K562 (cell line): Measurements from ENCODE around the gene ZC3H7B. TPM values are rescaled to one million over a fixed set of nuclear protein-coding genes. Genes with fewer than 3 reads are reported as not detected.

Source experiments
- ATAC-seq: fragments of 200-7000 bp; cut with Tn5 transposase; 3 replicates; pipeline ENCODE4 v1.9.1; 2020; ENCODE audit warnings: moderate library complexity
- BruUV-seq: library from RNA; stranded (reverse); fragments of 400-500 nt; replicated peaks from 2 replicates; lab custom pipeline; 2021; lab: Mats Ljungman, UMichigan
- CTCF ChIA-PET: fragments of 300-600 bp; formaldehyde crosslinking; extraction: SDS; loops from one replicate; lab custom pipeline; 2021; ENCODE audit warnings: low intra/inter-chr PET ratio; lab: Yijun Ruan, JAX
- POLR2A ChIA-PET: fragments of 300-600, 350-650 bp; sonication (Branson Sonifier 250); formaldehyde crosslinking; extraction: SDS; loops from one replicate; lab custom pipeline; 2021; ENCODE audit warnings: antibody characterized with exemption, inconsistent platforms; lab: Yijun Ruan, JAX
- DNase-seq, 4 experiments: peaks; one replicate each; pipeline versions ENCODE4 v3.0.0 to v3.0.0-alpha.2; 2011 to 2018; ENCODE audit warnings: low spot score in 3 of 4, mixed read lengths in 3 of 4; ENCODE audit errors: extremely low read depth in 1 of 4
- FAIRE-seq: peaks from 2 replicates; lab custom pipeline; 2011; peaks lifted over from hg19 to GRCh38; lab: Jason Lieb, UNC
- H2AFZ ChIP-seq: 2 replicates; pipeline ENCODE4 v1.6.0; 2011; ENCODE audit warnings: low read depth, low read length, control low read depth, inconsistent platforms
- H3K27ac ChIP-seq: fragments of 200-600 bp; 3 replicates; pipeline ENCODE4 v1.8.0; 2011; ENCODE audit warnings: low read depth, mild to moderate bottlenecking, control low read depth, inconsistent platforms, low read length, moderate library complexity, mixed read lengths; ENCODE audit errors: extremely low read depth
- H3K27me3 ChIP-seq, 2 experiments: fragments of 300-600 bp in 1 of 2; 2 replicates in 1 of 2; 3 replicates in 1 of 2; pipeline versions ENCODE4 v1.6.0 to v1.8.0; 2011; ENCODE audit warnings: inconsistent platforms in 2 of 2, low read length in 2 of 2, mild to moderate bottlenecking in 1 of 2, mixed read lengths in 1 of 2, moderate library complexity in 1 of 2; ENCODE audit not compliant: control insufficient read depth in 2 of 2, insufficient read depth in 2 of 2
- H3K36me3 ChIP-seq: fragments of 300-600 bp; 3 replicates; pipeline ENCODE4 v1.8.0; 2011; ENCODE audit warnings: mild to moderate bottlenecking, low read length, inconsistent platforms; ENCODE audit not compliant: control insufficient read depth, insufficient read depth
- H3K4me1 ChIP-seq, 2 experiments: fragments of 200-600 bp in 1 of 2; replicated peaks in 1 of 2; 2 replicates in 1 of 2; 3 replicates in 1 of 2; pipeline versions ENCODE4 v1.5.1 to v1.8.0; 2011; ENCODE audit warnings: inconsistent platforms in 2 of 2, low read length in 2 of 2, mild to moderate bottlenecking in 1 of 2, mixed read lengths in 1 of 2, moderate library complexity in 1 of 2; ENCODE audit not compliant: control insufficient read depth in 2 of 2, insufficient read depth in 2 of 2
- H3K4me2 ChIP-seq: 2 replicates; pipeline ENCODE4 v1.6.1; 2011; ENCODE audit warnings: low read length, control low read depth, inconsistent platforms, mixed read lengths; ENCODE audit not compliant: insufficient read depth
- H3K4me3 ChIP-seq: fragments of 200-600 bp; sonication (generic), shearing (Covaris generic); 2 replicates; pipeline ENCODE4 v1.5.1; 2016; ENCODE audit warnings: control low read depth, inconsistent platforms
- H3K79me2 ChIP-seq: fragments of 200-600 bp; 3 replicates; pipeline ENCODE4 v1.8.0; 2011; ENCODE audit warnings: low read length, inconsistent platforms; ENCODE audit not compliant: control insufficient read depth, insufficient read depth
- H3K9ac ChIP-seq, 2 experiments: 2 replicates each; pipeline versions ENCODE4 v1.6.0 to v1.6.1; 2011; ENCODE audit warnings: low read depth in 2 of 2, low read length in 2 of 2, control low read depth in 1 of 2, inconsistent platforms in 1 of 2, mild to moderate bottlenecking in 1 of 2, mixed read lengths in 1 of 2; ENCODE audit not compliant: insufficient read depth in 1 of 2
- H3K9me1 ChIP-seq: one replicate; pipeline ENCODE4 v1.6.0; 2011; ENCODE audit warnings: inconsistent platforms, mild to moderate bottlenecking, low read length, moderate library complexity; ENCODE audit not compliant: control insufficient read depth, insufficient read depth
- H3K9me3 ChIP-seq: replicated peaks from 2 replicates; pipeline ENCODE4 v1.5.1; 2011; ENCODE audit warnings: low read depth, low read length, inconsistent platforms; ENCODE audit not compliant: control insufficient read depth, insufficient read depth
- H4K20me1 ChIP-seq: replicated peaks from 2 replicates; pipeline ENCODE4 v1.6.1; 2011; ENCODE audit warnings: low read length, inconsistent platforms, mixed read lengths; ENCODE audit not compliant: control insufficient read depth, insufficient read depth
- HLTF ChIP-seq: fragments of 450-650 bp; IDR thresholded peaks from 2 replicates; pipeline ENCODE4 v1.6.1; 2016
- ILF3 ChIP-seq: fragments of 450-650 bp; IDR thresholded peaks from 2 replicates; pipeline ENCODE4 v1.6.1; 2018; ENCODE audit warnings: antibody characterized with exemption, mild to moderate bottlenecking, moderate library complexity, borderline replicate concordance
- POLR2AphosphoS5 ChIP-seq: IDR thresholded peaks from 2 replicates; pipeline ENCODE4 v1.6.1; 2011; ENCODE audit warnings: mild to moderate bottlenecking, low read depth, low read length, moderate library complexity; ENCODE audit not compliant: control insufficient read depth, insufficient read depth
- POLR2H ChIP-seq: IDR thresholded peaks from 2 replicates; pipeline ENCODE4 v1.6.1; 2016; ENCODE audit warnings: missing genetic modification characterization, low read depth, mild to moderate bottlenecking, control low read depth, missing compliant biosample characterization, moderate library complexity
- ZNF12 ChIP-seq: sonication (generic); formaldehyde crosslinking; IDR thresholded peaks from 2 replicates; pipeline ENCODE4 v1.4.0; 2020; ENCODE audit warnings: mild to moderate bottlenecking, missing genetic modification reagents
- WGBS: fragments of 100-300 bp; shearing (Covaris generic); methylation state at CpG from one replicate; pipeline ENCODE4 v1.1.6; 2016; ENCODE audit warnings: low coverage, mixed read lengths; ENCODE audit not compliant: insufficient coverage; ENCODE audit errors: missing lambda C conversion rate; 5-methylcytosine and 5-hydroxymethylcytosine counted together
- in situ Hi-C: fragments of 300-500 bp; cut with MboI; formaldehyde crosslinking; loops from 4 replicates; pipeline ENCODE4 v1.15.0; 2018; ENCODE audit warnings: inconsistent platforms, mixed read lengths
- intact Hi-C: fragments of 100-400 bp; cut with micrococcal nuclease; formaldehyde crosslinking; loops from 2 replicates; pipeline ENCODE4 v1.14.2; 2022
- polyA plus RNA-seq, 8 experiments: library from polyadenylated mRNA; depleted of rRNA in 4 of 8; stranded (reverse) in 5 of 8; unstranded in 3 of 8; fragments of >200 nt; fragmentation: Nextera tagmentation in 2 of 8; fragmentation: Illumina TruSeq in 1 of 8; extraction: Ambion mirVana in 2 of 8; extraction: Trizol in 1 of 8; gene quantifications; 2 replicates each; pipeline versions ENCODE4 v1.2.1 to v1.2.3, GENCODE V29; 2011 to 2014; ENCODE audit warnings: inconsistent platforms in 1 of 8, missing spikeins in 1 of 8
- total RNA-seq, 7 experiments: library from RNA; depleted of rRNA in 6 of 7; stranded (reverse); fragments of >200 nt in 6 of 7; fragmentation: Illumina TruSeq in 2 of 7; extraction: Trizol in 2 of 7; gene quantifications; 2 replicates each; pipeline versions ENCODE4 v1.2.1 to v1.2.3, GENCODE V29; 2011 to 2021; ENCODE audit warnings: low replicate concordance in 1 of 7
- TF ChIP-seq, protein P1 (sequence below): sonication (generic); formaldehyde crosslinking; IDR thresholded peaks from 2 replicates; pipeline ENCODE4 v1.8.0; 2022; ENCODE audit warnings: mild to moderate bottlenecking, missing genetic modification reagents

Gene ZC3H7B
- total and polyA plus RNA-seq, 9 of the 15 experiments (the other 6 are each of a cell fraction or from before 2014, with no cell fraction given), result 0.07 to 49.8 (median 26.8) TPM

DNA sequence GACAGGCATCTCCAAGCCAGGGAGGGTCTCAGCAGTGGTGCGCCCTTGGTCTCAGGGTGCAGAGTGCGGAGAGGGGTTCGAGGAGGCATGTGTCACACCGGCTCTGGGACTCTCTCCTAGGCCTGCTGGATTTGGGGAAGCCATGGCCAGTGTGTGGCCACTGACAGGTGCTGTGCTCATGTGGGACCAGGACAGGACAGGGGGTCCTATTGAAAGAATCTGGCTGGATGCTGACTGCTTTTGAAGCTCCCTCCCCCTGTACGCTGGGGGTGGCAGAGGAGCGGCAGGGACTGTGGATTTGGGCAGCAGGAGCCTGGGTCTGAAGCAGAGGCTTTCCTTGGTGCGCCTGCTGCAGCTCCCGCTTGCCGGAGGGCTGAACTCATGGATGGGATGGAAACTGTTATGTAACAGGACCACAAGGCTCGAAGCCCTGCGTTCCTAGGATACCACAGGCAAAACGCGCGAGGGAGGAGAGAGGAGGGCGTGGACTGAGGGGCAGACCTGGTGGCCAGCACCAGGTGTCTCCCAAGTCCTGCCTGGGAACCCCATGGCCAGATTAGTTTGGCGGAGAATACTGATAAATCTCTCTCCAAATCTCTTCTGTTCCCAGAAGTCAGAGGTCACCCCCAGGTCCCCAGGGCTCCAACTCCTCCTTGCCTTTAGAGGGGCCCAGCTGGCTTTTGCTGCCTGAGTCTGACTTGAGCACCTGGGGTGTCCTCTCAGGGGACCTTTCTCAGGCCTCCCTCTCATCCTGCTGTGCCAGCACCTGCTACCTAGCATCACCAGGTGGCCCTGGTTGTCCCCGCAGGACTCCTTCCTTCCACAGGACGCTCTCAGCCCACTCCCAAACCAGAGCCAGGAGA, 66.6 kb downstream of the ZC3H7B start (continued):
- TF ChIP-seq, protein P1, sequence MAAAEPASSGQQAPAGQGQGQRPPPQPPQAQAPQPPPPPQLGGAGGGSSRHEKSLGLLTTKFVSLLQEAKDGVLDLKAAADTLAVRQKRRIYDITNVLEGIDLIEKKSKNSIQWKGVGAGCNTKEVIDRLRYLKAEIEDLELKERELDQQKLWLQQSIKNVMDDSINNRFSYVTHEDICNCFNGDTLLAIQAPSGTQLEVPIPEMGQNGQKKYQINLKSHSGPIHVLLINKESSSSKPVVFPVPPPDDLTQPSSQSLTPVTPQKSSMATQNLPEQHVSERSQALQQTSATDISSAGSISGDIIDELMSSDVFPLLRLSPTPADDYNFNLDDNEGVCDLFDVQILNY (CRISPR knock-in tag), result no peak
- no peak for TF ChIP-seq POLR2AphosphoS5

DNA sequence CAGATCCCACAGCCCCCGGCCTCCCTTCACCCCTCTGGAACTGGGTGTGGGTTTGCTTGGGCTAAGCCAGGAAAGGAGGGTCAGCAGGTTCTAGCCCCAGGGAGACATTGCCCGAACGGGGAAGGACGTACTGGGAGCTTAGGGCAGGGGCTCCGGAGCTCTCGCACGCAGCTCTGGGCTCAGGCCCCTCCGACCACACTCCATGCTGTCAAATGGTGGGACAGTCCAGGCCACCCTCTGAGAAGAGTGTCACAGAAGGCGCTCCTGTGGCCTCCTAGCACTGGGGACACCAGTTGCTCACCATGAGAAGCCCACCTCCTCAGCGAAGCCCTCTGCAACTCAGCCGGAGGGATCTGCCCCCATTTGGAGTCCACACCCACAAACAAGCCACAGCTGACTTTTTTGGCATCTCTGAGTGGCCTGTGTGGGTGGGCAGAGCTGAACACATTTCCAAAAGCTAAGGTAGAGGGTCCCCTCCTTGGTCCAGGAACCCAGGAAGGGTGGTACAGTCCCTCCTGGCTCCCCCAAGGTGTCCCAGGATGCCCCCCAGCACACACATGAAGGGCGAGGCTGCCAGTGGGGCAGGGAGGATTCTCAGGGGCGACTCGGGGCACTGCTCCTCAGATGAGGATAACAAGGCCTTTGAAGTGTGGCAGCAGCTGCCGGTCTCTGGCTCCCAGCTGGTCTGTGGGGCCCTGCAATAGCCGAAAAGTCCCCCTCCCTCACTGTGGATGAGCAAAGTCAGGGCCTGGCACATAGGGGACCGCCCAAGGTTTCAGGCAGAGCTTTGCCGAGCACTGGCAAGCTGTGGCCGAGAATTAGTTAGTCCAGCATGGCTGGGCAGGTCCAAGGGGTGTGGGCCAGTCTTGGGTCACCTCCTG, 67.5 kb downstream of the ZC3H7B start:
- Histone ChIP-seq H3K9me3 (no peaks in the 10 kb centered on the region), H4K20me1 (no peaks in the 10 kb centered on the region), H3K9ac (peak overlapping the region in 1 of 2 experiments; percentile 33; a peak in 1 of 4 replicates), H3K4me1 (peaks cover 15 to 38% of the 10 kb centered on the region in 2 experiments; a peak in 4 of 5 replicates), H3K36me3 (no peaks in the 10 kb centered on the region), H3K9me1 (no peaks in the 10 kb centered on the region), H2AFZ (no peak overlapping the region), H3K4me3 (no peak overlapping the region), H3K27ac (no peak overlapping the region), H3K4me2 (no peak overlapping the region), H3K27me3 (no peaks in the 10 kb centered on the region), H3K79me2 (no peaks in the 10 kb centered on the region)
- in situ Hi-C loops (no loop called here), intact Hi-C loops (no loop called here)
- ATAC-seq (no peak), DNase-seq (no peak), FAIRE-seq (no peak)
- POLR2A ChIA-PET, result interaction anchor here (0.6 to 1.1 kb wide), 3 partner anchors 19 to 57 kb away, joined by 3 read pairs; no protein-coding TSS in a partner anchor
- no peak for TF ChIP-seq HLTF
- TF ChIP-seq POLR2H (tag), result no peak
- TF ChIP-seq ZNF12 (CRISPR knock-in tag), result no peak
- no peak for TF ChIP-seq ILF3
- BruUV-seq, result no TSS peak
- CTCF ChIA-PET, result interaction anchor here (0.5 kb wide), 1 partner anchor 63 kb away, joined by 5 read pairs; no protein-coding TSS in a partner anchor
- 72% methylated on average over 12 of the region's 19 CpGs for WGBS
